ENCODE data around the gene CACNA1C.

CACNA1C gene

GRCh38 chr12:2395354-2395977 is 342.7 kb downstream of the CACNA1C start:
- no peak for DNase-seq (ENCODE audit: low read depth)
- in situ Hi-C loops (cut with HindIII; ENCODE audit: low sequenced_read_pairs) = loop anchor here (5.0 kb wide), 1 partner anchor 47 kb away; no protein-coding TSS in a partner anchor

DNA sequence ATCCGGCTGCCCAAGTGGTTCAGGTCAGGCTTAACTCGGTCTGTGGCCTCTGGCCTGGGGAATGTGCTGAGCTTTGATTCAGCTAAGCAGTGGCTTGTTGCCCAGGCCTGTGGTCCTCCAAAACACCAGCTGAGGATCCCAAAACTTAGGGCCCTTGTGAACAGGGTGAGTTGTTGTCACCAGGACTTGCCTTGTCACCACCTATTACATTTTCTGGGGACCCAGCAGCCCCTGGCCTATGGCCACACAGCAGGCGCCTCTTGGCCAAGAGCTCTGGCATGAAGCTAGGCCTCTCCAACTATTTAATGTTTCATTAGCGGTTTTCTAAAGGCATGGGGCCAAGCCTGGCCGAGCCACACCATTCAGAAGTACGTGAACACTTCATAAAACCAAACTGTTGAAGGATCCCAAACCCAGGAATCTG is 343.7 kb downstream of the CACNA1C start:
- DNase-seq (ENCODE audit: low read depth) = peak; percentile 77
- H3K4me3 ChIP-seq (ENCODE audit: low read depth, low read length) = no peak overlapping the region
- TF ChIP-seq CTCF (IDR thresholded peaks at IDR 0.05; ENCODE audit: low read depth, low read length, missing control alignments) = no peak
- in situ Hi-C loops (cut with HindIII; ENCODE audit: low sequenced_read_pairs) = loop anchor here (5.0 kb wide), 1 partner anchor 46 kb away; no protein-coding TSS in a partner anchor

More at GRCh38 chr12:2395354-2395977, 342.7 kb downstream of the CACNA1C start:
- peak; percentile 85 for TF ChIP-seq CTCF (IDR thresholded peaks at IDR 0.05; ENCODE audit: low read depth, low read length, missing control alignments)
- H3K4me3 ChIP-seq (ENCODE audit: low read depth, low read length) = no peak overlapping the region

DNA sequence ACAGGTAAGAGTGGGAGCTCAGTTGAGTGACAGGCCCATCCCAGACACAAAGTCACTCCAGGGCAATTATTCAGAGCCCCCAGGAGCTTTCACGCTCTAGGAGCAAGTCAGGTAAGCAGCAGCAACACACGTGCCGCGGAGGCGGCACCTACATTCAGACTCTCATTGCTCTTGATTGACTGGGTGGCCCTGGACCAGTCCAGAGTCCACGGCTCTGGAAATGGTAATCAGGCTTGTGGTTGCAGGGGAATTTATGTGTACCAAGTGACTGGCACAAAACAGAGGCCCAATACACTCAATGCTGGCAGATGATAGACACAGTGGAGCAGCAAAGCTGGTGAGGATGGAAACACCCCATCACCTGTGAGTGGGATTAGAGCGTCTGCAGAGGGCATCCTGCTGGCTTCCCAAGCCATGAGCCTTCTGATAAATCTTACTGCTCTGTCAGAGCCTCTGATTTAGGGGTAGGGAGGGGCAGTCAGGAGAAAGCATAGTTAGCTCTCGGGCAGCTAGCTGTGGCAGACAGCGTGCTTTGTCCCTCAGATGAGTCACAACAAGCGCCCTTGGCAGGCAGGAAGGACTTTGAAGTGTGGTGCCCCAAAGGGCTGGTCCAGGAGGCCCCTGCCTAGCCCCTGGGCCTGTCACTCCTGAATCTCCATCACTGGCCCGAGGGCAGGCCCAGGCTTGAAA is 344.7 kb downstream of the CACNA1C start:
- TF ChIP-seq CTCF (IDR thresholded peaks at IDR 0.05; ENCODE audit: low read depth, low read length, missing control alignments) = no peak
- no peak overlapping the region for H3K4me3 ChIP-seq (ENCODE audit: low read depth, low read length)
- in situ Hi-C loops (cut with HindIII; ENCODE audit: low sequenced_read_pairs) = loop anchor here (5.0 kb wide), 1 partner anchor 45 kb away; no protein-coding TSS in a partner anchor
- no peak for DNase-seq (ENCODE audit: low read depth)

- in situ Hi-C loops (cut with HindIII; ENCODE audit: low sequenced_read_pairs) = no loop called here
- H3K4me3 ChIP-seq (ENCODE audit: low read depth, low read length) = no peak overlapping the region
- TF ChIP-seq CTCF (IDR thresholded peaks at IDR 0.05; ENCODE audit: low read depth, low read length, missing control alignments) = no peak
- DNase-seq (ENCODE audit: low read depth) = no peak
Measured at GRCh38 chr12:2401040-2401439, 348.3 kb downstream of the CACNA1C start.

- no peak for DNase-seq (ENCODE audit: low read depth)
- TF ChIP-seq CTCF (IDR thresholded peaks at IDR 0.05; ENCODE audit: low read depth, low read length, missing control alignments) = no peak
- in situ Hi-C loops (cut with HindIII; ENCODE audit: low sequenced_read_pairs) = no loop called here
Measured at GRCh38 chr12:2402073-2402579, 349.3 kb downstream of the CACNA1C start.

GRCh38 chr12:2403221-2403976 is 350.6 kb downstream of the CACNA1C start:
- H3K4me3 ChIP-seq (ENCODE audit: low read depth, low read length) = no peak overlapping the region
- in situ Hi-C loops (cut with HindIII; ENCODE audit: low sequenced_read_pairs) = no loop called here
- TF ChIP-seq CTCF (IDR thresholded peaks at IDR 0.05; ENCODE audit: low read depth, low read length, missing control alignments) = no peak
- no peak for DNase-seq (ENCODE audit: low read depth)

More at GRCh38 chr12:2402073-2402579, 349.3 kb downstream of the CACNA1C start:
- no peak overlapping the region for H3K4me3 ChIP-seq (ENCODE audit: low read depth, low read length)
